ENCODE results near the gene STK32A.

Gene STK32A

GRCh38 chr5:147393874-147394672 lies 159.2 kb downstream of the STK32A start:
- DNase-seq: no peak

GRCh38 chr5:147396070-147396823 lies 161.4 kb downstream of the STK32A start:
- peak; percentile 27 to 66 (median 48) for DNase-seq

GRCh38 chr5:147397616-147398015 lies 162.8 kb downstream of the STK32A start:
- DNase-seq: no peak

- no peak for DNase-seq
These were observed 164.0 kb downstream of the STK32A start for GRCh38 chr5:147398860-147399259.

GRCh38 chr5:147400126-147400809 lies 165.4 kb downstream of the STK32A start:
- no peak for DNase-seq

- peak; percentile 69 to 87 (median 76) for DNase-seq
These were observed 166.1 kb downstream of the STK32A start for GRCh38 chr5:147400881-147401280.

- DNase-seq: peak; percentile 82 to 93 (median 93)
These were observed 169.1 kb downstream of the STK32A start for GRCh38 chr5:147403651-147404640.

GRCh38 chr5:147404706-147405105 lies 169.9 kb downstream of the STK32A start:
- DNase-seq: peak in 1 of 3 donors; percentile 20

- DNase-seq: no peak
These were observed 171.8 kb downstream of the STK32A start for GRCh38 chr5:147406636-147407035.

- no peak for DNase-seq
These were observed 172.4 kb downstream of the STK32A start for GRCh38 chr5:147407094-147407681.

- DNase-seq: no peak
These were observed 174.2 kb downstream of the STK32A start for GRCh38 chr5:147408980-147409379.

- peak; percentile 46 to 71 (median 46) for DNase-seq
These were observed 175.9 kb downstream of the STK32A start for GRCh38 chr5:147410496-147411358.

- DNase-seq: no peak
These were observed 176.8 kb downstream of the STK32A start for GRCh38 chr5:147411359-147412319.

GRCh38 chr5:147412561-147412960 lies 177.7 kb downstream of the STK32A start:
- no peak for DNase-seq

GRCh38 chr5:147413266-147413665 lies 178.4 kb downstream of the STK32A start:
- DNase-seq: no peak

GRCh38 chr5:147415651-147416050 lies 180.8 kb downstream of the STK32A start:
- DNase-seq: peak; percentile 76 to 82 (median 77)

GRCh38 chr5:147417135-147417813 lies 182.4 kb downstream of the STK32A start:
- no peak for DNase-seq

GRCh38 chr5:147418613-147419012 lies 183.8 kb downstream of the STK32A start:
- no peak for DNase-seq

Data from suppressor macrophage treated with lipopolysaccharide for 1 hour (primary cell).